ENCODE data around the gene ARHGAP29. TPM values are rescaled to one million over a fixed set of nuclear protein-coding genes. Genes with fewer than 3 reads are reported as not detected.

The ARHGAP29 gene
- total RNA-seq, 6 donors from 2014 or later, result 43.8 to 87.5 (median 49.0) TPM

GRCh38 chr1:94218332-94218731 lies 19.1 kb downstream of the ARHGAP29 start:
- Histone ChIP-seq H3K27me3 (no peaks in the 10 kb centered on the region), H3K36me3 (peaks cover 0 to 15% (median 0%) of the 10 kb centered on the region in 4 donors), H3K4me1 (peaks cover 6 to 33% (median 18%) of the 10 kb centered on the region in 4 donors), H3K9me3 (no peaks in the 10 kb centered on the region), H3K27ac (peak overlapping the region in 3 of 4 donors; percentile 17 to 70 (median 57)), H3K4me3 (no peak overlapping the region)
- TF ChIP-seq, protein P1, sequence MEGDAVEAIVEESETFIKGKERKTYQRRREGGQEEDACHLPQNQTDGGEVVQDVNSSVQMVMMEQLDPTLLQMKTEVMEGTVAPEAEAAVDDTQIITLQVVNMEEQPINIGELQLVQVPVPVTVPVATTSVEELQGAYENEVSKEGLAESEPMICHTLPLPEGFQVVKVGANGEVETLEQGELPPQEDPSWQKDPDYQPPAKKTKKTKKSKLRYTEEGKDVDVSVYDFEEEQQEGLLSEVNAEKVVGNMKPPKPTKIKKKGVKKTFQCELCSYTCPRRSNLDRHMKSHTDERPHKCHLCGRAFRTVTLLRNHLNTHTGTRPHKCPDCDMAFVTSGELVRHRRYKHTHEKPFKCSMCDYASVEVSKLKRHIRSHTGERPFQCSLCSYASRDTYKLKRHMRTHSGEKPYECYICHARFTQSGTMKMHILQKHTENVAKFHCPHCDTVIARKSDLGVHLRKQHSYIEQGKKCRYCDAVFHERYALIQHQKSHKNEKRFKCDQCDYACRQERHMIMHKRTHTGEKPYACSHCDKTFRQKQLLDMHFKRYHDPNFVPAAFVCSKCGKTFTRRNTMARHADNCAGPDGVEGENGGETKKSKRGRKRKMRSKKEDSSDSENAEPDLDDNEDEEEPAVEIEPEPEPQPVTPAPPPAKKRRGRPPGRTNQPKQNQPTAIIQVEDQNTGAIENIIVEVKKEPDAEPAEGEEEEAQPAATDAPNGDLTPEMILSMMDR (IDR thresholded peaks at IDR 0.05), result no peak
- TF ChIP-seq EP300 (IDR thresholded peaks at IDR 0.05) (no peak), POLR2A (IDR thresholded peaks at IDR 0.05) (no peak), POLR2AphosphoS5 (IDR thresholded peaks at IDR 0.05) (no peak)
- WGBS, 2 donors, result 54 to 64% methylated on average over 2 of the region's 2 CpGs
- no peak for ATAC-seq (ENCODE audit: low FRiP score in 2 of 2)
- no peak for DNase-seq

GRCh38 chr1:94215955-94216354 lies 21.4 kb downstream of the ARHGAP29 start:
- no peak overlapping the region for H3K4me3 ChIP-seq
- H3K27ac ChIP-seq, result peak overlapping the region in 1 of 4 donors; percentile 30

GRCh38 chr1:94209982-94210381 lies 27.4 kb downstream of the ARHGAP29 start:
- Histone ChIP-seq H3K27me3 (no peaks in the 10 kb centered on the region), H3K4me3 (no peak overlapping the region), H3K9me3 (no peaks in the 10 kb centered on the region), H3K27ac (peak overlapping the region in 1 of 4 donors; percentile 53), H3K4me1 (peaks cover 6 to 13% (median 7%) of the 10 kb centered on the region in 4 donors), H3K36me3 (peaks cover 0 to 34% (median 2%) of the 10 kb centered on the region in 4 donors)
- TF ChIP-seq POLR2AphosphoS5 (IDR thresholded peaks at IDR 0.05), result no peak
- TF ChIP-seq EP300 (IDR thresholded peaks at IDR 0.05), result no peak
- TF ChIP-seq, protein P1 (IDR thresholded peaks at IDR 0.05), result no peak
- no peak for TF ChIP-seq POLR2A (IDR thresholded peaks at IDR 0.05)
- 88 to 98% methylated on average over 1 of the region's 1 CpG for WGBS, 2 donors
- DNase-seq, result no peak
- ATAC-seq (ENCODE audit: low FRiP score in 2 of 2), result no peak

More at GRCh38 chr1:94215955-94216354, 21.4 kb downstream of the ARHGAP29 start:
- Histone ChIP-seq H3K27me3 (no peaks in the 10 kb centered on the region), H3K9me3 (no peaks in the 10 kb centered on the region), H3K4me1 (peaks cover 3 to 30% (median 18%) of the 10 kb centered on the region in 4 donors), H3K36me3 (peaks cover 0 to 15% (median 0%) of the 10 kb centered on the region in 4 donors)
- DNase-seq (no peak), ATAC-seq (ENCODE audit: low FRiP score in 2 of 2) (no peak)
- TF ChIP-seq POLR2A (IDR thresholded peaks at IDR 0.05) (no peak), POLR2AphosphoS5 (IDR thresholded peaks at IDR 0.05) (no peak), EP300 (IDR thresholded peaks at IDR 0.05) (no peak)
- TF ChIP-seq, protein P1 (IDR thresholded peaks at IDR 0.05), result no peak

DNA sequence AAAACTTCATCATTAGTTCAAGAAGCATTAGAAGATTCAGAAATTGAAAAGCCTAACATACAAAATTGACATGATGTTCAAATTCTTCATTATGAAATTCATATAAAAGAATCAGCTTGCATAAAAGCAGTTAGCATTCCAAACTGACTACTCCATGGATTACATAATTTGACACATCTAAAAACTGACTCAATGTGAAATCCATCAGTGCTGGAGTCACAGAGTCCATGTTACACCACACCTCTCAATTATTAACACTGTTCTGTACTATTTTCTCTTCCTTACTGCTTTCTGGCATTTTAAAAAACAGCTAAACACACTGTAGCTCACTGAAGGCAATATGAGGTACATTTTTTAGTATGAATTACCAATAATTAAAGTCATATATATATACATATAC lies 28.0 kb downstream of the ARHGAP29 start:
- ATAC-seq (ENCODE audit: low FRiP score in 2 of 2), result peak in 1 of 2 donors; percentile 82
- TF ChIP-seq POLR2AphosphoS5 (IDR thresholded peaks at IDR 0.05) (no peak), POLR2A (IDR thresholded peaks at IDR 0.05) (no peak), EP300 (IDR thresholded peaks at IDR 0.05) (no peak)
- TF ChIP-seq, protein P1 (IDR thresholded peaks at IDR 0.05), result no peak
- no peak for DNase-seq
- H3K27me3 ChIP-seq, result no peaks in the 10 kb centered on the region
- H3K4me3 ChIP-seq, result no peak overlapping the region
- peaks cover 4 to 12% (median 8%) of the 10 kb centered on the region in 4 donors for H3K4me1 ChIP-seq
- H3K9me3 ChIP-seq, result no peaks in the 10 kb centered on the region
- peak overlapping the region in 1 of 4 donors; percentile 53 for H3K27ac ChIP-seq
- H3K36me3 ChIP-seq, result peaks cover 0 to 40% (median 2%) of the 10 kb centered on the region in 4 donors

DNA sequence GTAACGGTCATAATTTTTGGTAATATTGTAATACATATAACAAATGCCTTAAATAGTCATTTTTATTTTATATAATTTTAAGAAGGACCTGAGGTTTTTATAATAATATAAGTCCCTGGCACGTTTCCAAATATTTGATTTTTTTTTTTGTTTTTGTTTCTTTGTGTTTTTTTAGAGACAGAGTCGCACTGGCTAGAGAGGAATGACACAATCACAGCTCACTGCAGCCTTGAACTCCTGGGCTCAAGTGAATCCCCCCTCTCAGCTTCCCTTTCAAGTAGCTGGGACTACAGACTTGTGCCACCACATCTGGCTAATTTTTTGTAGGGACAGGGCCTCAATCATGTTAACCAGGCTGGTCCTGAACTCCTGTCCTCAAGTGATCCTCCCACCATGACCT lies 29.7 kb downstream of the ARHGAP29 start:
- TF ChIP-seq EP300 (IDR thresholded peaks at IDR 0.05), result no peak
- TF ChIP-seq POLR2AphosphoS5 (IDR thresholded peaks at IDR 0.05), result no peak
- TF ChIP-seq, protein P1 (IDR thresholded peaks at IDR 0.05), result no peak
- TF ChIP-seq POLR2A (IDR thresholded peaks at IDR 0.05), result no peak
- Histone ChIP-seq H3K36me3 (peaks cover 5 to 57% (median 10%) of the 10 kb centered on the region in 4 donors), H3K4me3 (no peak overlapping the region), H3K4me1 (peaks cover 0 to 15% (median 5%) of the 10 kb centered on the region in 4 donors), H3K27ac (no peak overlapping the region), H3K27me3 (no peaks in the 10 kb centered on the region), H3K9me3 (no peaks in the 10 kb centered on the region)
- 66 to 69% methylated on average over 3 of the region's 3 CpGs for WGBS, 2 donors
- no peak for ATAC-seq (ENCODE audit: low FRiP score in 2 of 2)
- DNase-seq, result no peak
